Progenitor cell of endocrine pancreas (in vitro differentiated cells): Measurements from ENCODE around the gene IL1RAP. TPM values are rescaled to one million over a fixed set of nuclear protein-coding genes. Genes with fewer than 3 reads are reported as not detected.

Experiments
- DNase-seq: peaks from one replicate; pipeline ENCODE4 v3.0.0; 2021; ENCODE audit warnings: low spot score; ENCODE audit not compliant: unreplicated experiment
- H3K27ac Mint-ChIP-seq: 2 replicates; pipeline ENCODE4 v1.8.0; 2021; ENCODE audit warnings: mild to moderate bottlenecking, moderate library complexity, mixed read lengths
- H3K27me3 Mint-ChIP-seq: 2 replicates; pipeline ENCODE4 v1.8.0; 2021; ENCODE audit warnings: mixed read lengths
- H3K36me3 Mint-ChIP-seq: 2 replicates; pipeline ENCODE4 v1.8.0; 2022; ENCODE audit warnings: mixed read lengths; ENCODE audit not compliant: insufficient read depth
- H3K4me1 Mint-ChIP-seq: 2 replicates; pipeline ENCODE4 v1.8.0; 2021; ENCODE audit warnings: low read depth, mixed read lengths
- H3K4me3 Mint-ChIP-seq: 2 replicates; pipeline ENCODE4 v1.8.0; 2021; ENCODE audit warnings: low read depth, mild to moderate bottlenecking, moderate library complexity, mixed read lengths
- H3K9me3 Mint-ChIP-seq: 2 replicates; pipeline ENCODE4 v1.8.0; 2021; ENCODE audit warnings: low read depth, mixed read lengths
- CTCF ChIP-seq: fragments of 200-600 bp; sonication (generic); IDR thresholded peaks from one replicate; pipeline ENCODE4 v1.5.0; 2021; ENCODE audit warnings: antibody characterized with exemption, mild to moderate bottlenecking; ENCODE audit not compliant: unreplicated experiment
- total RNA-seq: library from RNA; stranded (reverse); gene quantifications from 2 replicates; pipeline ENCODE4 v1.2.1, GENCODE V29; 2021

Gene IL1RAP
- total RNA-seq, 1 donor from 2014 or later = 20.0 TPM

GRCh38 chr3:190557296-190557695 lies 43.4 kb downstream of the IL1RAP start:
- H3K36me3 Mint-ChIP-seq = peaks cover 12% of the 10 kb centered on the region
- H3K4me3 Mint-ChIP-seq = no peak overlapping the region
- H3K27ac Mint-ChIP-seq = no peak overlapping the region
- H3K4me1 Mint-ChIP-seq = peaks cover 17% of the 10 kb centered on the region
- peaks cover 4% of the 10 kb centered on the region for H3K9me3 Mint-ChIP-seq
- no peak for DNase-seq
- TF ChIP-seq CTCF = no peak
- no peaks in the 10 kb centered on the region for H3K27me3 Mint-ChIP-seq

- H3K4me1 Mint-ChIP-seq = peaks cover 12% of the 10 kb centered on the region
- no peak for DNase-seq
These were observed 44.4 kb downstream of the IL1RAP start for GRCh38 chr3:190558316-190558715.

GRCh38 chr3:190558796-190559195 lies 44.9 kb downstream of the IL1RAP start:
- H3K4me3 Mint-ChIP-seq = no peak overlapping the region
- no peak for DNase-seq
- no peak overlapping the region for H3K27ac Mint-ChIP-seq
- H3K4me1 Mint-ChIP-seq = peaks cover 12% of the 10 kb centered on the region
- H3K9me3 Mint-ChIP-seq = peaks cover 4% of the 10 kb centered on the region
- H3K27me3 Mint-ChIP-seq = no peaks in the 10 kb centered on the region
- peaks cover 10% of the 10 kb centered on the region for H3K36me3 Mint-ChIP-seq
- no peak for TF ChIP-seq CTCF

More at GRCh38 chr3:190558316-190558715, 44.4 kb downstream of the IL1RAP start:
- no peak for TF ChIP-seq CTCF
- Mint-ChIP-seq H3K36me3 (peaks cover 10% of the 10 kb centered on the region), H3K4me3 (no peak overlapping the region), H3K9me3 (peaks cover 4% of the 10 kb centered on the region), H3K27ac (no peak overlapping the region), H3K27me3 (no peaks in the 10 kb centered on the region)

GRCh38 chr3:190560013-190560895 lies 46.4 kb downstream of the IL1RAP start:
- Mint-ChIP-seq H3K27me3 (no peaks in the 10 kb centered on the region), H3K4me3 (no peak overlapping the region), H3K36me3 (peaks cover 11% of the 10 kb centered on the region), H3K9me3 (peaks cover 4% of the 10 kb centered on the region), H3K4me1 (peaks cover 7% of the 10 kb centered on the region), H3K27ac (no peak overlapping the region)
- DNase-seq = no peak
- no peak for TF ChIP-seq CTCF

GRCh38 chr3:190562866-190563510 lies 49.1 kb downstream of the IL1RAP start:
- Mint-ChIP-seq H3K27ac (no peak overlapping the region), H3K9me3 (peaks cover 4% of the 10 kb centered on the region), H3K27me3 (no peaks in the 10 kb centered on the region), H3K36me3 (peaks cover 19% of the 10 kb centered on the region), H3K4me1 (peaks cover 3% of the 10 kb centered on the region), H3K4me3 (no peak overlapping the region)
- no peak for TF ChIP-seq CTCF
- no peak for DNase-seq
